DOHH2 (cell line): ENCODE results near the gene EMP1.

Experiments
- EZH2phosphoT487 ChIP-seq: fragments of 200-600 bp; sonication (generic); IDR thresholded peaks from 2 replicates; pipeline ENCODE4 v1.6.1; 2017; ENCODE audit warnings: borderline replicate concordance, mild to moderate bottlenecking, antibody characterized with exemption, low read length, moderate library complexity, mixed read lengths
- TF ChIP-seq, protein P1 (sequence below): fragments of 200-600 bp; sonication (generic); IDR thresholded peaks from one replicate; pipeline ENCODE4 v1.5.1; 2014; ENCODE audit warnings: antibody characterized with exemption, mild to moderate bottlenecking, low read depth, low read length; ENCODE audit not compliant: poor library complexity, severe bottlenecking

DNA sequence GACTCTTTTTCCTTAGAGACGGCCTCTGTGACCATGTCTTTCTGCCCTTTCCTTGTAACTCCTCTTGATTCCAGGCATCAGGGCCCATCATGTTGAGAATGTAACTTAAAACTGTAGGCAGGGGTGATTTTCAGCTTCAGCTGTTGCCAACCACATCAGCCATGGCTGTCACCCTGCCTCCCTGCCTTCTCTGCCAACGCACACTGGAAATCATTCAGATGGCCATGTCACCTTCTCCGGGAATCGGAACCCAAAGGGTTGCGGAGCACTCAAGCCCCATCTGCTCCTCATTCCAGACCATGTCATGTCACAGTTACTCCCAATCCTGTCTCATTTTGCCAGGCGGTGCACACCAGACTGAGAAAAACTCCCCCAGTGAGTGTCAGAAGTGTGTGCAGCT lies 72.1 kb downstream of the EMP1 start:
- TF ChIP-seq, protein P1, sequence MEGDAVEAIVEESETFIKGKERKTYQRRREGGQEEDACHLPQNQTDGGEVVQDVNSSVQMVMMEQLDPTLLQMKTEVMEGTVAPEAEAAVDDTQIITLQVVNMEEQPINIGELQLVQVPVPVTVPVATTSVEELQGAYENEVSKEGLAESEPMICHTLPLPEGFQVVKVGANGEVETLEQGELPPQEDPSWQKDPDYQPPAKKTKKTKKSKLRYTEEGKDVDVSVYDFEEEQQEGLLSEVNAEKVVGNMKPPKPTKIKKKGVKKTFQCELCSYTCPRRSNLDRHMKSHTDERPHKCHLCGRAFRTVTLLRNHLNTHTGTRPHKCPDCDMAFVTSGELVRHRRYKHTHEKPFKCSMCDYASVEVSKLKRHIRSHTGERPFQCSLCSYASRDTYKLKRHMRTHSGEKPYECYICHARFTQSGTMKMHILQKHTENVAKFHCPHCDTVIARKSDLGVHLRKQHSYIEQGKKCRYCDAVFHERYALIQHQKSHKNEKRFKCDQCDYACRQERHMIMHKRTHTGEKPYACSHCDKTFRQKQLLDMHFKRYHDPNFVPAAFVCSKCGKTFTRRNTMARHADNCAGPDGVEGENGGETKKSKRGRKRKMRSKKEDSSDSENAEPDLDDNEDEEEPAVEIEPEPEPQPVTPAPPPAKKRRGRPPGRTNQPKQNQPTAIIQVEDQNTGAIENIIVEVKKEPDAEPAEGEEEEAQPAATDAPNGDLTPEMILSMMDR = no peak
- no peak for TF ChIP-seq EZH2phosphoT487
